DND-41 (cell line): ENCODE data around the gene DLST.

Source experiments
- ATAC-seq: fragments of 200-7000 bp; cut with Tn5 transposase; 3 replicates; pipeline ENCODE4 v1.9.1; 2021; ENCODE audit warnings: low read depth; ENCODE audit not compliant: insufficient read depth
- DNase-seq: peaks from one replicate; pipeline ENCODE4 v3.0.0-alpha.2; 2020
- H2AFZ ChIP-seq: 2 replicates; pipeline ENCODE4 v1.6.0; 2012; ENCODE audit warnings: low read depth, low read length
- H3K27ac ChIP-seq: 2 replicates; pipeline ENCODE4 v1.5.1; 2012; ENCODE audit warnings: low read length, inconsistent platforms
- H3K27me3 ChIP-seq: fragments of 200-600 bp; sonication (generic); 2 replicates; pipeline ENCODE4 v1.6.0; 2012; ENCODE audit warnings: low read length, mild to moderate bottlenecking, inconsistent platforms; ENCODE audit not compliant: insufficient read depth, poor library complexity
- H3K36me3 ChIP-seq: 2 replicates; pipeline ENCODE4 v1.5.1; 2012; ENCODE audit warnings: low read length, inconsistent platforms; ENCODE audit not compliant: insufficient read depth
- H3K4me1 ChIP-seq: 2 replicates; pipeline ENCODE4 v1.5.1; 2012; ENCODE audit warnings: mild to moderate bottlenecking, low read length; ENCODE audit not compliant: insufficient read depth
- H3K4me2 ChIP-seq: 2 replicates; pipeline ENCODE4 v1.6.0; 2012; ENCODE audit warnings: mild to moderate bottlenecking, moderate library complexity, low read length, inconsistent platforms; ENCODE audit not compliant: insufficient read depth
- H3K4me3 ChIP-seq, 2 experiments: fragments of 200-600 bp in 1 of 2; shearing (Covaris generic) in 1 of 2; 2 replicates each; pipeline ENCODE4 v1.5.1; 2012 to 2016; ENCODE audit warnings: inconsistent platforms in 2 of 2, low read length in 2 of 2, mild to moderate bottlenecking in 2 of 2, low read depth in 1 of 2, moderate library complexity in 1 of 2
- H3K79me2 ChIP-seq: 2 replicates; pipeline ENCODE4 v1.6.0; 2012; ENCODE audit warnings: low read length, inconsistent platforms; ENCODE audit not compliant: insufficient read depth
- H3K9ac ChIP-seq: 2 replicates; pipeline ENCODE4 v1.6.0; 2012; ENCODE audit warnings: low read depth, mild to moderate bottlenecking, inconsistent platforms, low read length, moderate library complexity
- H3K9me3 ChIP-seq: 2 replicates; pipeline ENCODE4 v1.5.1; 2012; ENCODE audit warnings: low read length, moderate library complexity, mild to moderate bottlenecking, inconsistent platforms; ENCODE audit not compliant: insufficient read depth, severe bottlenecking
- H4K20me1 ChIP-seq: 2 replicates; pipeline ENCODE4 v1.6.0; 2012; ENCODE audit warnings: low read length; ENCODE audit not compliant: insufficient read depth
- EZH2 ChIP-seq: IDR thresholded peaks from 3 replicates; pipeline ENCODE4 v1.6.1; 2012; ENCODE audit warnings: borderline replicate concordance, low read depth, mild to moderate bottlenecking, moderate library complexity, low read length, inconsistent platforms; ENCODE audit not compliant: severe bottlenecking
- TF ChIP-seq, protein P1 (sequence below): IDR thresholded peaks from 2 replicates; pipeline ENCODE4 v1.5.1; 2012; ENCODE audit warnings: borderline replicate concordance, low read length, moderate library complexity, mild to moderate bottlenecking; ENCODE audit not compliant: poor library complexity, severe bottlenecking; ENCODE audit errors: extremely low read depth

Gene DLST

DNA sequence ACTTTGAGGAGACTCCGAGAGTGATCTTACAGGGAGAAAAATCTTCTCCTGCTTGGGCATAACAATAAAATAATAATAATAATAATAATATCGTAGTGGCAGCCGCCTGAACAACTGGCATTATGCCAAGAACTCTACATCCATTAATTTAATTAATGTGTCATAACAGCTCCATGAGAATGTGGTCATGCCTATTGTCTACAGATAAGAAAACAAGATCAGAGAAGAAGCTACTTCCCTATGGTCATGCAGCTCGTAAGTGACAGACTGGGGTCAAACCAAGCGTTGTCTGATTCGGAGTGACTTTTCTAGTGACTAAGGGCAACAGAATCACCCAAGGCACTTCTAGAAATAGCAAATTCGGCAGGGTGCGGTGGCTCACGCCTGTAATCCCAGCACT is 17.5 kb upstream of the DLST start:
- no peak for ATAC-seq
- H3K4me3 ChIP-seq, result no peak overlapping the region
- no peaks in the 10 kb centered on the region for H3K4me1 ChIP-seq
- H3K27me3 ChIP-seq, result no peaks in the 10 kb centered on the region
- no peak overlapping the region for H2AFZ ChIP-seq
- no peaks in the 10 kb centered on the region for H3K79me2 ChIP-seq
- H3K4me2 ChIP-seq, result no peak overlapping the region
- DNase-seq, result no peak
- H3K9me3 ChIP-seq, result no peaks in the 10 kb centered on the region
- H3K36me3 ChIP-seq, result no peaks in the 10 kb centered on the region
- H3K9ac ChIP-seq, result no peak overlapping the region
- H3K27ac ChIP-seq, result no peak overlapping the region
- TF ChIP-seq, protein P1, sequence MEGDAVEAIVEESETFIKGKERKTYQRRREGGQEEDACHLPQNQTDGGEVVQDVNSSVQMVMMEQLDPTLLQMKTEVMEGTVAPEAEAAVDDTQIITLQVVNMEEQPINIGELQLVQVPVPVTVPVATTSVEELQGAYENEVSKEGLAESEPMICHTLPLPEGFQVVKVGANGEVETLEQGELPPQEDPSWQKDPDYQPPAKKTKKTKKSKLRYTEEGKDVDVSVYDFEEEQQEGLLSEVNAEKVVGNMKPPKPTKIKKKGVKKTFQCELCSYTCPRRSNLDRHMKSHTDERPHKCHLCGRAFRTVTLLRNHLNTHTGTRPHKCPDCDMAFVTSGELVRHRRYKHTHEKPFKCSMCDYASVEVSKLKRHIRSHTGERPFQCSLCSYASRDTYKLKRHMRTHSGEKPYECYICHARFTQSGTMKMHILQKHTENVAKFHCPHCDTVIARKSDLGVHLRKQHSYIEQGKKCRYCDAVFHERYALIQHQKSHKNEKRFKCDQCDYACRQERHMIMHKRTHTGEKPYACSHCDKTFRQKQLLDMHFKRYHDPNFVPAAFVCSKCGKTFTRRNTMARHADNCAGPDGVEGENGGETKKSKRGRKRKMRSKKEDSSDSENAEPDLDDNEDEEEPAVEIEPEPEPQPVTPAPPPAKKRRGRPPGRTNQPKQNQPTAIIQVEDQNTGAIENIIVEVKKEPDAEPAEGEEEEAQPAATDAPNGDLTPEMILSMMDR, result no peak
- TF ChIP-seq EZH2, result no peak
- H4K20me1 ChIP-seq, result no peaks in the 10 kb centered on the region

GRCh38 chr14:74865156-74865555 is 16.6 kb upstream of the DLST start:
- Histone ChIP-seq H4K20me1 (no peaks in the 10 kb centered on the region), H3K4me3 (no peak overlapping the region), H2AFZ (no peak overlapping the region), H3K9ac (no peak overlapping the region), H3K27ac (no peak overlapping the region), H3K4me1 (no peaks in the 10 kb centered on the region), H3K4me2 (no peak overlapping the region), H3K36me3 (no peaks in the 10 kb centered on the region), H3K9me3 (no peaks in the 10 kb centered on the region), H3K79me2 (no peaks in the 10 kb centered on the region), H3K27me3 (no peaks in the 10 kb centered on the region)
- DNase-seq, result no peak
- no peak for ATAC-seq
- TF ChIP-seq, protein P1, result no peak
- no peak for TF ChIP-seq EZH2

- ATAC-seq, result no peak
- no peak overlapping the region for H3K27ac ChIP-seq
- no peaks in the 10 kb centered on the region for H3K9me3 ChIP-seq
- no peak overlapping the region for H2AFZ ChIP-seq
- H3K79me2 ChIP-seq, result no peaks in the 10 kb centered on the region
- H4K20me1 ChIP-seq, result no peaks in the 10 kb centered on the region
- no peak for DNase-seq
- no peaks in the 10 kb centered on the region for H3K27me3 ChIP-seq
- H3K36me3 ChIP-seq, result no peaks in the 10 kb centered on the region
- H3K4me2 ChIP-seq, result no peak overlapping the region
- H3K4me3 ChIP-seq, result no peak overlapping the region
- no peaks in the 10 kb centered on the region for H3K4me1 ChIP-seq
- no peak overlapping the region for H3K9ac ChIP-seq
- TF ChIP-seq EZH2, result no peak
- TF ChIP-seq, protein P1, result no peak
These were observed 14.9 kb upstream of the DLST start for GRCh38 chr14:74866708-74867389.

DNA sequence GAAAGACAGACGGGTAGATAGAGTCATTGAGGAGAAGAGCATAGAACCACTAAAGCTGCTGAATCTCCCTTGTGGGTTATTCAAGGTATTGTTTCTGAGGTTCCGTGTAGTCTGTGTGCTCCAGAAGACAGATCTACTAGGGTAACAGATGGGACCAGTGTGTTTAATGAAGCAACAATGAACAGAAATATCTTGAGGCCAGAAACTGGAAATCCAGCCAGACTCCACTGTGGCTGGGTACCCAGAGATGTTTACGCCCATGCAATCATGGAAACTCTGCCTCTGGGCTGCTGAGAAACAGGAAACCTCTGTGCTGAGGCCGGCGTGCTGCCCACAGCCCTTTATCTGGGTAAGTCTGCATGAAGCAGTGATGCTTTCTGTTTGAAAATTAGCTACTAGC is 14.0 kb upstream of the DLST start:
- no peaks in the 10 kb centered on the region for H4K20me1 ChIP-seq
- H3K27me3 ChIP-seq, result no peaks in the 10 kb centered on the region
- DNase-seq (no peak), ATAC-seq (peak; percentile 44; the same call in 1 of the 3 replicates)
- H3K79me2 ChIP-seq, result no peaks in the 10 kb centered on the region
- H3K4me2 ChIP-seq, result no peak overlapping the region
- H3K9me3 ChIP-seq, result no peaks in the 10 kb centered on the region
- H2AFZ ChIP-seq, result no peak overlapping the region
- TF ChIP-seq EZH2, result no peak
- TF ChIP-seq, protein P1, result no peak
- no peak overlapping the region for H3K4me3 ChIP-seq
- H3K27ac ChIP-seq, result no peak overlapping the region
- H3K4me1 ChIP-seq, result no peaks in the 10 kb centered on the region
- H3K9ac ChIP-seq, result no peak overlapping the region
- no peaks in the 10 kb centered on the region for H3K36me3 ChIP-seq
